ENCODE measurements around the gene USP5.

USP5 gene

GRCh38 chr12:6826734-6827436, 25.1 kb upstream of the USP5 start:
- no peak for DNase-seq

DNA sequence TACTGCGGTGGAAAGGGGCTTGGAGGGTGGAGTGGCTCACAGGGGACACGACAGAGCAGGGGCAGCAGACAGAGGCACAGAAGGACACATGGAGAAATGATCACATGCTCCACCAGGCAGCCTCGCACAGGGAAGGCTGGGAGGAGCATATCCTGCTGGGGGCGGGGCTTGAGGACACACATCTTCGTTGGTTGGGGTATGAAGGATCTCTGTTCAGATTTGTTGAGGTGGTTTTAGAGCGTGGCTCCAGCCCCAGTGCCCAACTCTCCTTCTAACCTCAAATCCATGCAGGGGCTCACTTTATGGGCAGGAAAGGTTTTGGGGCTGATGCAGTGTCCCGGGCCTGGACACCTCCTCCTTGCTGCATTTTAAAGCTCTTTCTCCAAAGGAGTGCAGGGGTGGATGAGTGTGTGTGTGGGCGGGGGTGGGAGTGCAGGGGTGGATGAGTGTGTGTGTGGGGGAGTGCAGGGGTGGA, 24.5 kb upstream of the USP5 start:
- DNase-seq, result peak; percentile 49 to 58

GRCh38 chr12:6827982-6828780, 23.8 kb upstream of the USP5 start, which contains the start of gene P3H3:
Gene P3H3 (plus strand): TSS chr12:6828407. CDS start chr12:6828441, 34 bp downstream.
- DNase-seq, result no peak

DNA sequence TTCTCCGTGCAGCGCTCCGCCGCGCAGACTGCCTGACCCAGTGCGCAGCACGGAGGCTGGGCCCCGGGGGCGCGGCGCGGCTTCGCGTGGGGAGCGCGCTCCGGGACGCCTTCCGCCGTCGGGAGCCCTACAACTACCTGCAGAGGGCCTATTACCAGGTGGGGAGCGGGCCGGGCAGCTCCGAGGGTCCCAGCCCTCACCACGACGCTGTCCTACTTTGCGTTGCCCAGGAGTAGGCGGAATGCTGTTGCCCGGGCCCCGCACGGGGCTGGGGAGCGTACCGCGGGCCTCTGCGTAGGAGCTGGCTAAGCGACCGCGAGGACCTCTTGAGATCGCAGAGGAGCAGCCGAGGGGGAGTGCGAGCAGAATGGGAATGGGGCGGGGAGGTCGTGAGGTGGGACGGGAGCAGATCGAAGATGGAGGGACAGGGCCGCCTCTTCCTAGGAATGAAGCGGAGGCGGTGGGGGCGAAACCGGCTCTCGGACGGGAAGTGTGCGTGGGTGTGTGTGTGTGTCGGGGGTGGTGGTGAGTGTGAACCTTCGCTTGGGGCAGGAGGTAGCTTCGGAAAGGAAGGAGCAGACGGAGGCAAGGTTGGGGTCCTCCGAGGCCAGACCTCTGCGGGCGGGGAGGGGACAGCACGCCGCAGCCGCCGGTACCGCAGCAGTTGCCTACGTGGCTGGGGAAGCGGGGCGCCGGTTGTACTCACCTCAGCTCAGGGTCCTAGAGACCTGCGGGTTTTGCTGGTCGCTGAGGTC, 23.0 kb upstream of the USP5 start:
- DNase-seq, result peak; percentile 27 to 48

DNA sequence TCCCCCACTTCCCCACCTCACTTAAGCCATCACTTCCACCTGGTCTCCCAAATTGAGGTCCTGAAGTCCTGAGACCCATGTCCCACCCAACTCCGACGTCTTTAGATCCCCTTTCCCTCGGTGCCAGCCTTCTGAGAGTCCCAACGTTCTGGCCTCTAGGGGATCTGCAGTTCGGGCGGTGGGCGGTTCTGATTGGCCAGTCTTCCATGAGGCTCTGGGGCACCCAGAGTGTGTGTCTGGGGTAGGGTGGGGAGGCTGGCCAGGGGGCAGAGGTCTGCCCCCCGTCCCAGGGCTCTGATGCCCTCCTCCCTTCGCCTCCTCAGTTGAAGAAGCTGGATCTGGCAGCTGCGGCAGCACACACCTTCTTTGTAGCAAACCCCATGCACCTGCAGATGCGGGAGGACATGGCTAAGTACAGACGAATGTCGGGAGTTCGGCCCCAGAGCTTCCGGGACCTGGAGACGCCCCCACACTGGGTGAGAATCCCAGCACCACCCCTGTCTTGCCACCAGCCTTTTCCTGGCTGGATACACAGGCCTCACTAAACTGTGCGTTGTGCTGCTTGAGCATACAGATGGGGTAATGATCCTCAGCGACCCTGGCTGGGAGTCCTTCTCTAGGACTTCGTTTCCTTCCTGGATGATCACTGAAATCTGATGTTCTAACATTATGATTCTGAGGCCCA, 22.3 kb upstream of the USP5 start:
- DNase-seq, result no peak

DNA sequence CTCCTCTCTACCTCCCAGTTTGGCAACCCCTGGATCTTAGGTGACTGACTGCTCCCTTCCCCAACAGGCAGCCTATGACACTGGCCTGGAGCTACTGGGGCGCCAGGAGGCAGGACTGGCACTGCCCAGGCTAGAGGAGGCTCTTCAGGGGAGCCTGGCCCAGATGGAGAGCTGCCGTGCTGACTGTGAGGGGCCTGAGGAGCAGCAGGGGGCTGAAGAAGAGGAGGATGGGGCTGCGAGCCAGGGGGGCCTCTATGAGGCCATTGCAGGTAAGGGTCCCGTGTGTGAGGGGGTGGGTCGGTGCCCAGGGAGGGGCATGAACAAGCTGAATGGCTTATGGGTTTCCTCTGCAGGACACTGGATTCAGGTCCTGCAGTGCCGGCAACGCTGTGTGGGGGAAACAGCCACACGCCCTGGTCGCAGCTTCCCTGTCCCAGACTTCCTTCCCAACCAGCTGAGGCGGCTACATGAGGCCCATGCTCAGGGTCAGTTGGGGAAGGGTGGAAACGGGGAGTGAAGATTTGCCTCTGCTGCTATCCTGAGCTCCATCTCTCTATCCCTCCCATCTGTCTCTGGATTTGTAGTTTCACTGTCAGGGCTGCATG, 21.6 kb upstream of the USP5 start:
- DNase-seq, result no peak

DNA sequence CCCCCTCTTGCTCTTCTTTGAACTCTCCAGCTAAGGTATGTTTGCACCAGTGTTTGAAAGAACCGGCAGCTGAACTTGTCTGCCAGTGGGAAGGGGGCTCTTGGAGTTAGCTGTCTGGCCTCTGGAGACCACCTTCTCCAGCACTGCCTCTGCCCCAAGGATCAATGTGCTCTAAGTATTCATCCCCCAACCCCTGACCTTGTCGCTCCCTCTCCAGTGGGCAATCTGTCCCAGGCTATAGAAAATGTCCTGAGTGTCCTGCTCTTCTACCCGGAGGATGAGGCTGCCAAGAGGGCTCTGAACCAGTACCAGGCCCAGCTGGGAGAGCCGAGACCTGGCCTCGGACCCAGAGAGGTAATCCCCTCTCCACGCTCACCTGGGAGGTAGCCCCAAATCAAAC, 21.0 kb upstream of the USP5 start:
- DNase-seq, result no peak

DNA sequence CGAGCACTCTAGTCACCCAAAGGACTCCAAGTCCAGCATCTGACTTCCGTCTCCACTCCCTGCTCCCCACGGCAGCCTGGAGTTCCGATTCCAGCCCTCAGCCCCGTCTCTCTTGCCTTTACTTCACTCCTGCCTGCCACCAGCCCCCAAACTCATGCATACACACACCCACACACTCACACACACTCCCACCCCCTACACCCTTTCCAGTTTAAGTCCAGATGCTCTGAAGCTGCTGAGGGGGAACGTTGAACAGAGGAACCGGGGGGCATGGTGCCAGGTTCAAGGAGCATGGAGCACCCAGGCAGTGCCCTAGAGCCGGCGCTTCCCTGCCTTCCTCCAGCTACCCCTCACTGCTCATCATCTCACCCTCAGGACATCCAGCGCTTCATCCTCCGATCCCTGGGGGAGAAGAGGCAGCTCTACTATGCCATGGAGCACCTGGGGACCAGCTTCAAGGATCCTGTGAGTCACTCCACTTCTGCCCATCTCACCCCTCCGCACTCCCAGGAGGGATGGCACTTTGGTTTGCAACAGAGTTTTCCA, 20.4 kb upstream of the USP5 start:
- no peak for DNase-seq

GRCh38 chr12:6832125-6832524, 19.8 kb upstream of the USP5 start:
- DNase-seq, result no peak

DNA sequence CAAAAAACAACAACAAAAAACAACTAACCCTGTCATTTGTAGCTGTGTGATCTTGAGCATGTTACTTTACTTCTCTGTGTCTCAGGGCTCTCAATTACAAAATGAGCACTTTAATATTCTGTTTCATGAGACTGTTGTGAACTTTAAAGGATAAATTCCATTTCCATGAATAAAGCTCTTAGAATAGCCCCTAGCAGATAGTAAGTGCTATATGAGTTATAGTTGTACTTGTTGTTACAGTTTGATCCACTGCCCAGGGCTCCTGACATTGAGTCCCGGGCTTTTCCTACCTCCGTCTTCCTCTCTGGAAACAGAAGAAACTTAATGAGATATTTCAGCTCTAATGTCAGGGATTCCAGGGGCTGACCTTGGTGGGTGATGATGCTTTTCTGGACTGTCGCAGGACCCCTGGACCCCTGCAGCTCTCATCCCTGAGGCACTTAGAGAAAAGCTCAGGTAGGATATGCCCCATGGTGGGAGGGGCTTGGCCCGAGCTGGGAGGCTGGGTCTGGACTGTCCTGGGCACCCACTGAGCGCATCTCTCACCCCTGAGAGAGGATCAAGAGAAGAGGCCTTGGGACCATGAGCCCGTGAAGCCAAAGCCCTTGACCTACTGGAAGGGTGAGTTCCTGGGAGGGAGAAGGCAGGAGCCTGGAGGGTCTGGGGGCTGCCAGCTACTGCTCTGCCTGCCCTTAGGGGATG, 18.6 kb upstream of the USP5 start:
- no peak for DNase-seq

DNA sequence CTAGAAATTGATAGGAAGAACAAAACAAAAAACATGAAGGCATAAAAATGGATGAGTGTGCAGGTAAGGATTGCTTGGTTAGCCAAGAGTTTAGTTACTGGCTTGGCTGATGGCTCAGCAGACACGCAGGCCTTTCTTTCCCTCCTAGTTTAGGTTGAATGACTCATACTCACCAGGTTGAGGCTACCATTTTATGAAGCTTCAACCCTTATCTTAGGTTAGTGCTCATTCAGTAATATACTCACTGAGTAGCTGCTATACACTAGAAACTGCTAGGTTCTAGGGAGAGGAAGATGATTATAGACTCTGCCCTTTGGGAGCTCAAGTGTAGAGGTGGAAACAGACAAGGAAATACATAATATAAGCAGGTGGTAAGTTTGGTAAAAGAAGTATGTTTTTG, 17.7 kb upstream of the USP5 start:
- no peak for DNase-seq

DNA sequence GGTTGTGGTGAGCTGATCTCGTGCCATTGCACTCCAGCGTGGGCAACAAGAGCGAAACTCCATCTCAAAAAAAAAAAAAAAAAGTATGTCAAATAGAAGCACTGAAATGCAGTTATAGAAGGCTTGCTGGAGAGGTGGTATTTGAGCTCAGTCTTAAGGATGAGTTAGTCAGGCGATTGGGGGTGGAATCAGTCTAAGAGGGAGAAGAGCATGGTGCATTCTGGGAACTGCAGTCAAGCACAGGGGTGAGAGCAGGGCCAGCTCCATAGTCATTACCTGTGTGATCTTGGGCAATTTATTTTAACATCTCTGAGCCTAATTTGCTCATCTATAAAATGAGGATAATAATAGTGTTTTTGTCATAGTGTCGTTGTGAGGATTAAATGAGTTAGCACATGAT, 17.1 kb upstream of the USP5 start:
- DNase-seq, result no peak

GRCh38 chr12:6836851-6837250, 15.1 kb upstream of the USP5 start:
- DNase-seq, result no peak

- no peak for DNase-seq
These were observed 14.4 kb upstream of the USP5 start for GRCh38 chr12:6837370-6838060.

- no peak for DNase-seq
These were observed 13.1 kb upstream of the USP5 start for GRCh38 chr12:6838854-6839253.

- no peak for DNase-seq
These were observed 12.3 kb upstream of the USP5 start for GRCh38 chr12:6839482-6840201.

GRCh38 chr12:6840330-6840729, 11.6 kb upstream of the USP5 start:
- DNase-seq, result no peak

DNA sequence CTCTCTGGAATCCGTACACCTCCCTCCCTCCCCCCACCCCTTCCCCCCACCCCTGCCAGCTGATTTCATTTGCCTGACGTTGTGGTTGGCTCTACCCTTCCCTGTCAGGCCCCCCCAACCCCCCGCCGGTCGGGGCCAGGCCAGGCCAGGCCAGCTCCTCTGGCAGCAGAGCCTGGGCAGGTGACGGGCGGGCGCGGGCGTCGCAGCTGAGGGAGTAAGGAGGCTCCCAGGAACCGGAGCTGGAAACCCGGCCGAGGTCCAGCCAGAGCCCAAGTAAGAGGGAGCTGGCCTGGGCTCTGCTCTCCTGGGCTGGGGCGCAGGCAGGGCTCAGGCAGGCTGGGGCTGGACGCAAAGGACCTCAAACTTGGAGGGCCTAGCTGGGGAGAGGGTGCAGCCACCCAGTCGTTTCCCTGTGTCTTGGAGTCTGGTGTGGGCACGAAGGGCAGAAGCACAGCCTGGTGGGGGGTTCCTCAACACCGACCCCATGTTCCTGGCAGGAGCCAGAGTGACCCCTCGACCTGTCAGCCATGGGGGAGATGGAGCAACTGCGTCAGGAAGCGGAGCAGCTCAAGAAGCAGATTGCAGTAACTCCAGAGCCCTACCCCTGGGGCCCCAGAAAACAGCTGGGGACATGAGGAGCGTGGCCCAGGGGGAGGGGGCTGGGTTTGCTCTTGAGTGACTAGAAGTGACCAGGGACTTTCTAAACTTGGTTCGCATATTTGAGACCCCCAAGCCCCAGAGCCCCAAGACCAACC, 11.0 kb upstream of the USP5 start, which contains the start of gene GNB3:
Gene GNB3 (plus strand): TSS at position 165 of the 755 bp plus-strand sequence. CDS start 363 bp downstream, at position 528.
- DNase-seq, result no peak

- no peak for DNase-seq
These were observed 9.9 kb upstream of the USP5 start for GRCh38 chr12:6842075-6842474.
